Measurements from ENCODE around the gene ISG15. TPM values are rescaled to one million over a fixed set of nuclear protein-coding genes. Genes with fewer than 3 reads are reported as not detected.

The ISG15 gene
- total RNA-seq, 1 donor from 2014 or later: 22.3 TPM

DNA sequence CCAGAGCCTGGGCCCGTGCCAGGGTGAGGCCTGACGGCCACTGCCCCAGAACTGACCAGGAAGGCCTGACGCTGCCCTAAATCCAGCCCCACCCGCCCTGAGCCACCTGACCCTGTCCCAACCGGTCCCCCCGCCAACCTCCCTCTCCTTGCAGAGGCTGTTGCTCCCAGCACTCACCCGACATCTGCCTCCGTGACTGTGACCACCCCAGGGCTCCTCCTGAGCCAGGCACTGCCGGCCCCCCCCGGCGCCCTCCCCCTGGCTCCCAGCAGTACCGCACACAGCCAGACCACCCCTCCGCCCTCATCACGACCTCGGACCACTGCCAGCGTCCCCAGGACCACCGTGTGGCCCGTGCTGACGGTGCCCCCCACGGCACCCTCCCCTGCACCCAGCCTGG is 32.9 kb downstream of the ISG15 start:
- H3K36me3 Mint-ChIP-seq (ENCODE audit: low read depth): peaks cover 3% of the 10 kb centered on the region
- TF ChIP-seq, protein P1, sequence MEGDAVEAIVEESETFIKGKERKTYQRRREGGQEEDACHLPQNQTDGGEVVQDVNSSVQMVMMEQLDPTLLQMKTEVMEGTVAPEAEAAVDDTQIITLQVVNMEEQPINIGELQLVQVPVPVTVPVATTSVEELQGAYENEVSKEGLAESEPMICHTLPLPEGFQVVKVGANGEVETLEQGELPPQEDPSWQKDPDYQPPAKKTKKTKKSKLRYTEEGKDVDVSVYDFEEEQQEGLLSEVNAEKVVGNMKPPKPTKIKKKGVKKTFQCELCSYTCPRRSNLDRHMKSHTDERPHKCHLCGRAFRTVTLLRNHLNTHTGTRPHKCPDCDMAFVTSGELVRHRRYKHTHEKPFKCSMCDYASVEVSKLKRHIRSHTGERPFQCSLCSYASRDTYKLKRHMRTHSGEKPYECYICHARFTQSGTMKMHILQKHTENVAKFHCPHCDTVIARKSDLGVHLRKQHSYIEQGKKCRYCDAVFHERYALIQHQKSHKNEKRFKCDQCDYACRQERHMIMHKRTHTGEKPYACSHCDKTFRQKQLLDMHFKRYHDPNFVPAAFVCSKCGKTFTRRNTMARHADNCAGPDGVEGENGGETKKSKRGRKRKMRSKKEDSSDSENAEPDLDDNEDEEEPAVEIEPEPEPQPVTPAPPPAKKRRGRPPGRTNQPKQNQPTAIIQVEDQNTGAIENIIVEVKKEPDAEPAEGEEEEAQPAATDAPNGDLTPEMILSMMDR (conservative IDR thresholded peaks at IDR 0.05): no peak
- no peaks in the 10 kb centered on the region for H3K9me3 Mint-ChIP-seq
- H3K4me1 Mint-ChIP-seq: no peaks in the 10 kb centered on the region
- H3K27me3 Mint-ChIP-seq (ENCODE audit: low read depth): peaks cover 2% of the 10 kb centered on the region
- DNase-seq (ENCODE audit: low read depth, low spot score): no peak
- no peak overlapping the region for H3K27ac Mint-ChIP-seq (ENCODE audit: unreplicated experiment)
- H3K4me3 Mint-ChIP-seq: no peak overlapping the region

DNA sequence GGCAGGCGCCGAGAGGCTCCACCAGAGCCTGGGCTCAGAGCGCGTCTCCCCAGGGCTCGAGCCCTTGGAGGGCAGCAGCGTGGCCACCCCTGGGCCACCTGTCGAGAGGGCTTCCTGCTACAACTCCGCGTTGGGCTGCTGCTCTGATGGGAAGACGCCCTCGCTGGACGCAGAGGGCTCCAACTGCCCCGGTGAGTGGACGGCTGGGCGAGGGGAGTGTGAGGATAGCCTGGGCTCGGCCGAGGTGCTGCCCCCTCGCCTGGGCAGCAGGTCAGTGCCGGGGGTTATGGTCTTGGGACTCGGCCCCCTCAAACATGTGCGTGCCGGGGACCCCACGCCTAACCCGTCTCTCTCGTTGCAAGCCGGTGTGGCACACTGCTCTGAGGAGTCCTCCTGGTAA is 33.5 kb downstream of the ISG15 start:
- DNase-seq (ENCODE audit: low read depth, low spot score): no peak
- Mint-ChIP-seq H3K27me3 (ENCODE audit: low read depth) (peaks cover 2% of the 10 kb centered on the region), H3K27ac (ENCODE audit: unreplicated experiment) (no peak overlapping the region), H3K4me1 (no peaks in the 10 kb centered on the region), H3K36me3 (ENCODE audit: low read depth) (peaks cover 3% of the 10 kb centered on the region), H3K4me3 (no peak overlapping the region), H3K9me3 (no peaks in the 10 kb centered on the region)
- TF ChIP-seq, protein P1 (conservative IDR thresholded peaks at IDR 0.05): no peak

DNA sequence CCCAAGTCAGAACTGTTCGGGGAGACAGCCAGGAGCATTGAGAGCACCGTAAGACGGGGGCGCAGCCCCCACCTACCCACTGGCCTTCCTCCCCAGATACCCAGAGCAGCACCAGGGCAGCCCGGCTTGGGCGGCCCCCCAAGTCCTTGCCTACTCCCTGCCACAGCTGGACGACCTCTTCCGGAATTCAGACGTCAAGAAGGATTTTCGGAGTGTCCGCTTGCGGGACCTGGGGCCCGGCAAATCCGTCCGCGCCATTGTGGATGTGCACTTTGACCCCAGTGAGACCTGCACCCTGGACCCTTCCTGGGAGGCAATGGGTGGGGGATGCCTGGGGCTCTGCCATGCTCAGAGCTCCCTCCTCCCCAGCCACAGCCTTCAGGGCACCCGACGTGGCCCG is 34.1 kb downstream of the ISG15 start:
- Mint-ChIP-seq H3K4me3 (no peak overlapping the region), H3K27ac (ENCODE audit: unreplicated experiment) (no peak overlapping the region), H3K4me1 (peaks cover 4% of the 10 kb centered on the region), H3K27me3 (ENCODE audit: low read depth) (peaks cover 2% of the 10 kb centered on the region), H3K36me3 (ENCODE audit: low read depth) (peaks cover 6% of the 10 kb centered on the region), H3K9me3 (peaks cover 3% of the 10 kb centered on the region)
- TF ChIP-seq, protein P1 (conservative IDR thresholded peaks at IDR 0.05): no peak
- DNase-seq (ENCODE audit: low read depth, low spot score): no peak

DNA sequence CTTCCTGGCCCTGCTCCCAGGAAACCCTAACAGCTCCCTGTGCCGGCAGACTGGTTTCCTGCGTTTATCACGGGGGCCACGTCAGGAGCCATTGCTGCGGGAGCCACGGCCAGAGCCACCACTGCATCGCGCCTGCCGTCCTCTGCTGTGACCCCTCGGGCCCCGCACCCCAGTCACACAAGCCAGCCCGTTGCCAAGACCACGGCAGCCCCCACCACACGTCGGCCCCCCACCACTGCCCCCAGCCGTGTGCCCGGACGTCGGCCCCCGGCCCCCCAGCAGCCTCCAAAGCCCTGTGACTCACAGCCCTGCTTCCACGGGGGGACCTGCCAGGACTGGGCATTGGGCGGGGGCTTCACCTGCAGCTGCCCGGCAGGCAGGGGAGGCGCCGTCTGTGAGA is 34.7 kb downstream of the ISG15 start:
- no peak for DNase-seq (ENCODE audit: low read depth, low spot score)
- Mint-ChIP-seq H3K9me3 (peaks cover 3% of the 10 kb centered on the region), H3K4me3 (no peak overlapping the region), H3K27ac (ENCODE audit: unreplicated experiment) (no peak overlapping the region), H3K27me3 (ENCODE audit: low read depth) (peaks cover 2% of the 10 kb centered on the region), H3K36me3 (ENCODE audit: low read depth) (peaks cover 12% of the 10 kb centered on the region), H3K4me1 (peaks cover 8% of the 10 kb centered on the region)
- TF ChIP-seq, protein P1 (conservative IDR thresholded peaks at IDR 0.05): no peak

DNA sequence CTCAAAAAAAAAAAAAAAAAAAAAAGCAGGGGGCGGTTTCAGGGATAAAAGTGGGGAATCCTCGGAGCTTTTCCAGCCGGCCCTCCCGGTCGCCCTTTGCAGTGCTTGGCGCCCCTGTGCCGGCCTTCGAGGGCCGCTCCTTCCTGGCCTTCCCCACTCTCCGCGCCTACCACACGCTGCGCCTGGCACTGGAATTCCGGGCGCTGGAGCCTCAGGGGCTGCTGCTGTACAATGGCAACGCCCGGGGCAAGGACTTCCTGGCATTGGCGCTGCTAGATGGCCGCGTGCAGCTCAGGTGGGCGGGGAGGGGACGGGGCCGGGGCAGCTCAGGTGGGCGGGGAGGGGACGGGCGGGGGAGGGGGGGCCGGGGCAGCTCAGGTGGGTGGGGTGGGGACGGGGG is 35.5 kb downstream of the ISG15 start:
- H3K4me1 Mint-ChIP-seq: peaks cover 8% of the 10 kb centered on the region
- H3K9me3 Mint-ChIP-seq: peaks cover 3% of the 10 kb centered on the region
- H3K27me3 Mint-ChIP-seq (ENCODE audit: low read depth): peaks cover 2% of the 10 kb centered on the region
- DNase-seq (ENCODE audit: low read depth, low spot score): no peak
- no peak overlapping the region for H3K4me3 Mint-ChIP-seq
- H3K27ac Mint-ChIP-seq (ENCODE audit: unreplicated experiment): no peak overlapping the region
- H3K36me3 Mint-ChIP-seq (ENCODE audit: low read depth): peaks cover 14% of the 10 kb centered on the region
- TF ChIP-seq, protein P1 (conservative IDR thresholded peaks at IDR 0.05): no peak

All from neural crest cell (in vitro differentiated cells).